Measurements from ENCODE around the gene MAP2K5.

DNA sequence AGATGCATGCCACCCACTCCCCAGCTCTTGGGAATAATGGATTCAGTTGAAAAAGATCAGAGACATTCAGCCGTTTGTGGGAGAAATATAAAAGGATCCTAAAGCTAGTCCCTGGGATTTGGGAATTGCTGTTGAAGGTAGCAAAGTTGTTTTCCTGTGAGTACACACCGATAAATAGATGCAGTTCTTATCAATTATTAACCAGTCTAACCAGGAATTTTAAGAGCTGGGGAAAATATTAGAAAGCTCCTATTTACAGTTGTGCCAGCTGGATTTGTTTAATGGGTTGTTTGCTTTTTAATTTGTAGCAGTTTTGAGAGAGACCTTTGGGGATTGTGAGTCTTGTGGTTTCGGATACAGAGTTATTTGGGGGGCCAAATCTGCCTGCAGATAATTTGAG lies 238.6 kb downstream of the MAP2K5 start:
- TF ChIP-seq, protein P1, sequence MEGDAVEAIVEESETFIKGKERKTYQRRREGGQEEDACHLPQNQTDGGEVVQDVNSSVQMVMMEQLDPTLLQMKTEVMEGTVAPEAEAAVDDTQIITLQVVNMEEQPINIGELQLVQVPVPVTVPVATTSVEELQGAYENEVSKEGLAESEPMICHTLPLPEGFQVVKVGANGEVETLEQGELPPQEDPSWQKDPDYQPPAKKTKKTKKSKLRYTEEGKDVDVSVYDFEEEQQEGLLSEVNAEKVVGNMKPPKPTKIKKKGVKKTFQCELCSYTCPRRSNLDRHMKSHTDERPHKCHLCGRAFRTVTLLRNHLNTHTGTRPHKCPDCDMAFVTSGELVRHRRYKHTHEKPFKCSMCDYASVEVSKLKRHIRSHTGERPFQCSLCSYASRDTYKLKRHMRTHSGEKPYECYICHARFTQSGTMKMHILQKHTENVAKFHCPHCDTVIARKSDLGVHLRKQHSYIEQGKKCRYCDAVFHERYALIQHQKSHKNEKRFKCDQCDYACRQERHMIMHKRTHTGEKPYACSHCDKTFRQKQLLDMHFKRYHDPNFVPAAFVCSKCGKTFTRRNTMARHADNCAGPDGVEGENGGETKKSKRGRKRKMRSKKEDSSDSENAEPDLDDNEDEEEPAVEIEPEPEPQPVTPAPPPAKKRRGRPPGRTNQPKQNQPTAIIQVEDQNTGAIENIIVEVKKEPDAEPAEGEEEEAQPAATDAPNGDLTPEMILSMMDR (IDR thresholded peaks at IDR 0.05) = no peak
- TF ChIP-seq POLR2A (IDR thresholded peaks at IDR 0.05) = no peak

All from uterus (tissue), 2 donors.